Heart left ventricle (tissue), 13 donors: ENCODE measurements around the gene ANXA4.

Source experiments
- CTCF ChIP-seq, 12 donors: fragments of 200-600 bp; sonication (generic) in 4 of 12; IDR thresholded peaks; one replicate each; pipeline versions ENCODE4 v1.5.0 to v1.8.0; 2018 to 2022; ENCODE audit warnings: antibody characterized with exemption in 12 of 12, mild to moderate bottlenecking in 5 of 12
- POLR2A ChIP-seq, 2 donors: fragments of 450-650 bp; IDR thresholded peaks; one replicate each; pipeline ENCODE4 v1.6.1; 2017; ENCODE audit warnings: antibody characterized with exemption in 2 of 2, mild to moderate bottlenecking in 2 of 2, moderate library complexity in 2 of 2
- donor health status: ischemic (EF 13 %, LVEDD 7.1; RV severe dilation, severe dysfunction).
- donor health status: DM: no; HTN: yes; CAD: no.
- donor health status: DM: no; HTN: no; CAD: no.
- donor health status: ischemic (EF 25% LVEDD 6.9; RV normal size, moderate dysfunction).
- donor health status: ischemic (EF 25% LVEDD 5.7; RV mildly dilated, moderate dysfunction).
- donor health status: ischemic (EF 35%, LVEDD 5.7; RV mildly dilated, moderate dysfunction).
- donor health status: nonischemic (EF 11% LVEDD 7.7; RV severe dilation, severe dysfunction).
- donor health status: DM: yes; HTN: yes; CAD: no.
- donor health status: PGD.
- donor health status: ischemic (EF 29% LVEDD 5.4; RV normal size, mild dysfunction).
- donor health status: nonischemic (EF 23%, LVEDD 6.1; RV moderate dilation, normal function).

GRCh38 chr2:69733342-69734034 lies 8.4 kb upstream of the ANXA4 start:
- TF ChIP-seq POLR2A (IDR thresholded peaks at IDR 0.05): no peak
- TF ChIP-seq CTCF (IDR thresholded peaks at IDR 0.05): no peak
